ELF-1 (cell line): ENCODE data around the gene MSRB1.
"Not testable (repeated sequence)": the region's sequence is repeated elsewhere in the genome, so short reads cannot be mapped to it uniquely, and the experiment has no call there.

Experiments
- DNase-seq: peaks from one replicate; pipeline ENCODE4 v3.0.0-alpha.2; 2016; ENCODE audit warnings: low read depth, low spot score

MSRB1 gene

GRCh38 chr16:1941162-1942046 is 1.6 kb downstream of the MSRB1 start:
- DNase-seq: peak; percentile 80

GRCh38 chr16:1940273-1941161 is 2.5 kb downstream of the MSRB1 start:
- DNase-seq: peak; percentile 58

- not testable (repeated sequence) for DNase-seq
These were observed 3.2 kb downstream of the MSRB1 start for GRCh38 chr16:1939833-1940232.

- no peak for DNase-seq
These were observed 4.1 kb downstream of the MSRB1 start for GRCh38 chr16:1938910-1939309.

GRCh38 chr16:1938316-1938715 is 4.7 kb downstream of the MSRB1 start:
- DNase-seq: no peak

GRCh38 chr16:1936945-1937479 is 6.0 kb downstream of the MSRB1 start:
- no peak for DNase-seq

- DNase-seq: no peak
These were observed 9.8 kb downstream of the MSRB1 start for GRCh38 chr16:1933097-1933661.

- peak; percentile 77 for DNase-seq
These were observed 10.7 kb downstream of the MSRB1 start for GRCh38 chr16:1932050-1933028.

GRCh38 chr16:1930338-1930720 is 12.7 kb downstream of the MSRB1 start:
- no peak for DNase-seq

GRCh38 chr16:1929578-1930337 is 13.2 kb downstream of the MSRB1 start:
- peak; percentile 93 for DNase-seq

- DNase-seq: no peak
These were observed 13.9 kb downstream of the MSRB1 start for GRCh38 chr16:1929105-1929504.

- peak; percentile 56 for DNase-seq
These were observed 16.7 kb downstream of the MSRB1 start for GRCh38 chr16:1926271-1926670.

GRCh38 chr16:1924095-1924494 is 18.9 kb downstream of the MSRB1 start:
- DNase-seq: no peak

- peak; percentile 88 for DNase-seq
These were observed 19.5 kb downstream of the MSRB1 start for GRCh38 chr16:1923299-1924034.

- no peak for DNase-seq
These were observed 20.6 kb downstream of the MSRB1 start for GRCh38 chr16:1922357-1922756.

- peak; percentile 85 for DNase-seq
These were observed 22.2 kb downstream of the MSRB1 start for GRCh38 chr16:1920727-1921171.

- not testable (repeated sequence) for DNase-seq
These were observed 22.9 kb downstream of the MSRB1 start for GRCh38 chr16:1920122-1920521.

- DNase-seq: peak; percentile 64
These were observed 23.5 kb downstream of the MSRB1 start for GRCh38 chr16:1919327-1919998.
